ENCODE results near the gene FOSL1.

GRCh38 chr11:65883786-65884715 lies 16.1 kb downstream of the FOSL1 start:
- TF ChIP-seq MAX (IDR thresholded peaks at IDR 0.05; ENCODE audit: low read depth, low read length) = no peak
- TF ChIP-seq CTCF (IDR thresholded peaks at IDR 0.05; ENCODE audit: low read depth, low read length) = no peak
- no peak for TF ChIP-seq POLR2A (IDR thresholded peaks at IDR 0.05; ENCODE audit: extremely low read depth, insufficient read length)
